H1 (cell line): ENCODE data around the gene TNS4. TPM values are rescaled to one million over a fixed set of nuclear protein-coding genes. Genes with fewer than 3 reads are reported as not detected.

Experiments
- BACH1 ChIP-seq: IDR thresholded peaks from 2 replicates; pipeline ENCODE4 v1.6.1; 2012; ENCODE audit warnings: low read length, improper control_type of control experiment
- CHD1 ChIP-seq: IDR thresholded peaks from 2 replicates; pipeline ENCODE4 v1.6.1; 2012; ENCODE audit warnings: low read depth, low read length, improper control_type of control experiment
- CTBP2 ChIP-seq: IDR thresholded peaks from 2 replicates; pipeline ENCODE4 v1.7.0; 2011; ENCODE audit warnings: borderline replicate concordance, mild to moderate bottlenecking, moderate library complexity, mixed read lengths, low read length; ENCODE audit not compliant: insufficient read depth, insufficient read length
- FOSL1 ChIP-seq: IDR thresholded peaks from 2 replicates; pipeline ENCODE4 v1.6.1; 2011; ENCODE audit warnings: mild to moderate bottlenecking, low read depth, low read length, moderate library complexity; ENCODE audit not compliant: insufficient read depth
- SIN3A ChIP-seq, 2 experiments: IDR thresholded peaks in 1 of 2; conservative IDR thresholded peaks in 1 of 2; 2 replicates each; pipeline ENCODE4 v1.6.1; 2011 to 2012; ENCODE audit warnings: low read length in 2 of 2, improper control_type of control experiment in 1 of 2, low read depth in 1 of 2, mild to moderate bottlenecking in 1 of 2
- polyA plus RNA-seq, 7 experiments: library from polyadenylated mRNA; depleted of rRNA in 3 of 7; stranded (reverse) in 5 of 7; unstranded in 2 of 7; fragments of >200 nt in 5 of 7; fragments of 200-250 nt in 2 of 7; gene quantifications; 1 replicate in 5 of 7; 2 replicates in 1 of 7; 4 replicates in 1 of 7; pipeline versions ENCODE4 v1.2.1 to v1.2.3, GENCODE V29; 2011 to 2013; ENCODE audit warnings: missing spikeins in 2 of 7, mixed read lengths in 2 of 7
- total RNA-seq: library from RNA; stranded (reverse); fragmentation: NEBNext Ultra II Directional; extraction: Animal tissue kit (Norgen Biotek cat#: 25700); gene quantifications from 2 replicates; pipeline ENCODE4 v1.2.1, GENCODE V29; 2021

The TNS4 gene
- total and polyA plus RNA-seq, 2 of the 8 experiments (the other 6 are each of a cell fraction or from before 2014, with no cell fraction given), result 0.20 to 0.21 TPM

GRCh38 chr17:40540448-40540847 is 39.0 kb upstream of the TNS4 start (continued):
- TF ChIP-seq BACH1 (no peak), CHD1 (no peak), CTBP2 (no peak), SIN3A (conservative IDR thresholded peaks at IDR 0.05 in 1 of 2, IDR thresholded peaks at IDR 0.05 in 1 of 2; ENCODE audit: low read depth in 1 of 2, low read length in 2 of 2) (no peak), FOSL1 (no peak)
- TF ChIP-seq, all 59 proteins: peak for 0
